HG03571 (cell line): ENCODE data around the gene RPL34.
A peak's percentile ranks its signal among the peaks of the same experiment; 100 is the strongest.

ENCODE experiments used
- ATAC-seq: cut with Tn5 transposase; IDR thresholded peaks from one replicate; pipeline ENCODE4 v1.9.1; 2021; ENCODE audit not compliant: unreplicated experiment

The RPL34 gene

GRCh38 chr4:108622828-108623227 lies 2.5 kb downstream of the RPL34 start:
- no peak for ATAC-seq

GRCh38 chr4:108624263-108625056 lies 4.1 kb downstream of the RPL34 start:
- no peak for ATAC-seq

- ATAC-seq: no peak
Observed at GRCh38 chr4:108626056-108626455, 5.7 kb downstream of the RPL34 start.

GRCh38 chr4:108628411-108628810 lies 8.0 kb downstream of the RPL34 start:
- no peak for ATAC-seq

GRCh38 chr4:108635070-108635655 lies 14.8 kb downstream of the RPL34 start:
- ATAC-seq: no peak

GRCh38 chr4:108636246-108636645 lies 15.9 kb downstream of the RPL34 start:
- ATAC-seq: no peak

- no peak for ATAC-seq
Observed at GRCh38 chr4:108637856-108638255, 17.5 kb downstream of the RPL34 start.

- ATAC-seq: no peak
Observed at GRCh38 chr4:108644237-108644636, 23.9 kb downstream of the RPL34 start.

GRCh38 chr4:108646706-108647105 lies 26.3 kb downstream of the RPL34 start:
- ATAC-seq: no peak

GRCh38 chr4:108649863-108650211 lies 29.5 kb downstream of the RPL34 start:
- ATAC-seq: peak; percentile 25

- peak; percentile 94 for ATAC-seq
Observed at GRCh38 chr4:108650212-108651013, 30.0 kb downstream of the RPL34 start, which contains the start of gene OSTC. OSTC (plus strand) TSS chr4:108650599; CDS start chr4:108650656, 57 bp downstream.

- ATAC-seq: no peak
Observed at GRCh38 chr4:108651014-108651791, 30.8 kb downstream of the RPL34 start.

GRCh38 chr4:108662629-108663028 lies 42.3 kb downstream of the RPL34 start:
- no peak for ATAC-seq

- ATAC-seq: no peak
Observed at GRCh38 chr4:108674356-108674977, 54.1 kb downstream of the RPL34 start.
